NCI-H1105 (cell line): ENCODE data around the gene DAZAP1.

Source experiments
- DNase-seq: peaks from one replicate; lab custom pipeline; 2025; lab: John Stamatoyannopoulos, UW

Gene DAZAP1

DNA sequence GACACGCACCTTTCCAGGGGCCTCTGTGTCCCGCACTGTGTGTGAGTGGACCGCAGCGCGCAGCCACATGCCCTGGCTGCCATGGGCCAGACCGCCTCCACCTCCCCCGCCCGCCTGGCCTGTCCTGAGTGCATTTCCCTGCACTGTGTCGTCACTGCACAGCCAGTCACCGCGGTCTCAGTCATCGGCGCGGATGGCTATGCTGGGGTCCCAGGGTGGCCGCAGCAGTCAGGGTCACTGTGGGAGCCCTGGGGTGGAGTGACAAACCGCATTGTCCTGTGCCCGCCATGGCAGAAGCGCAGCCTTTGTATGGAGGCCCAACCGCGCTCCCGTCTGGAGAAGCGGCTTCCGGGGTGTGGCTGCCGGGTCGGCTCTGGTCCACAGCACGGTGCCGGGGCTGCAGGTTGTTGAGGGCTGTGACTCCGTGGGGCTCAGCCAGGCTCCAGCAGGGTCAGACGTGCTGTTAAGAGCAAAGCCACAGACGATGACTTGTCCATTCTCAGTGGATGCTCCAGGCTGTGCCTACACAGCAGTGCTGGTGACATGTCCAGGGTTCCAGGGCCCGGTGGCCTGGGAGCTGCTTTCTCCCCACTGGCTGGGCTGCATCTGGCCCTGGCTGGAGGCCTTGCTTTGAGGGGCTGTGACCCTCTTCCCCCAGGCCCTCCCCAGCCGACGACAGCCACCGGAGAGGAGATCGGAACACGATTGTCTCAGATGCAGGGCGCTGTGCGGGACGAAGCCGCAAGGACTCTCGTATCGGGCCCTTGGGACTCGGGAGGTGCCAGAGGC lies 30.0 kb upstream of the DAZAP1 start:
- DNase-seq: no peak

DNA sequence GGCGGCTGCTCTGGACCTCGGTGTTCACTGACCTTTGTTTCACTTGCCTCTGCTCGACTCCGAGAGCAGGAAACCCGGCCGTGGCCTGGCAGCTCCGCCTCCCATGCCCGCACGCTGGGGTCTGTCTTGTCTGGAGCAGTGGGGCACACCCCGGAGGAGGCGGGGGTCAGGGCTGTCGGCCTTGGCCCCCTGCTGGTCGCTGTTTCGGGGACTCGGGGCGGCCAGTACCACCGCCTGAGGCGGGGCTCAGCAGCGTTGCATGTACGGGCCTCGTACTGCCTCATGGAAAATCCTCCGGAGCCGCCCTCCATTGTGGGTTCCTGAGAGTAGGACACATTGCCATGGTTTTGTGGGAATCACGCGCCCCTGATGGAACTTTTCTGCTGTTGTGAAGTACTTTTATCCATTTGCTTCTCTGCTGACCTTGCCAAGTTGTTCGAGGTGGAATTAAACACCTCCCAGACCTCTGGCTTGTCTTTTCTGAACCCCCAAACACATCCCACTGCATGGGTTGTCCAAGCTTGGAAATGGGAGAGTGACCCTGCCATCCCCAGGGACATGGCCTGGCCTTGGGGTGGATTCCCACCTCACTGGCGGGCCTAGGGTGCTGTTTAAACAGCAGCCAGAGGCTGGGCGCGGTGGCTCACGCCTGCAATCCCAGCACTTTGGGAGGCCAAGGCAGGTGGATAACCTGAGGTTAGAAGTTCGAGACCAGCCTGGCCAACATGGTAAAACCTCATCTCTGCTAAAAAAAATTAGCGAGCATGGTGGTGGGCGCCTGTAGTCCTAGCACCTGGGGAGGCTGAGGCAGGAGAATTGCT lies 29.2 kb upstream of the DAZAP1 start:
- no peak for DNase-seq

DNA sequence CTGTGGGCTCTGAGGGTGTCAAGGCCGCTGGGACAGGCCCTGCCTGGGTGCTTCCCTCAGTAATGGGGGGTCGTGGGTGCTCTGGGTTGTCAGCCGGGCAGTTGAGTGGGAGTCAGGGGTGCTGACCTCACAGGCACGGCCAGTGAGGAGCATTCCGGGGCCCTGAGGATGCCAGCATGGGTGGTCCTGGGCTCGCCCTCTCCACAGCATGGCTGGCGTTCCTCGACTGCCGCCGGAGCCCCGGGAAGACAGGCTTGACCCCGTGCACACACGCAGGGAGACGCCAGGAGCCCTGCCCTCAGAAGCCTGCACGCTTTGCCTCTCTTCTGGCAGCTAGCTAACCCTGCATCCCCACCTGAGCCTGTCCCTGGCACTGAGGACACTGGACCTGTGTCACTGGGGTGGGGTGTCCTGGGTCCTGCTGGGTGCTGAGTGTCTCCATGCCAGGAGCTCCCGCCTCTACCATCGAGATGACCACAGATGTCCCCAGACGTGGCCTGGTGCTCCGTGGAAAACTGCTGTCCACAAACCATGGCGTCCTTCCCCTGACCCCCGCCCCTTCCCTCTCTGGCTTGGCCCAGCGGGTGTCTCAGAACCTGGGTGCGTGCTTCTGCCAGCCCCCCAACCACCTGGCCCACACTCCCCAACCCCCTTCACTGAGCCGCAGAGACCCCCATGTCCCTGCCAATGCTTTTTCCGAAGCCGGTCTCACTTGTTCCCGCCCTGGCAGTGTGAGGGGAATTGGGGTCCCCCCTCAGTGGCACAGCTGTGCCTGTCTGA lies 28.1 kb upstream of the DAZAP1 start:
- no peak for DNase-seq

DNA sequence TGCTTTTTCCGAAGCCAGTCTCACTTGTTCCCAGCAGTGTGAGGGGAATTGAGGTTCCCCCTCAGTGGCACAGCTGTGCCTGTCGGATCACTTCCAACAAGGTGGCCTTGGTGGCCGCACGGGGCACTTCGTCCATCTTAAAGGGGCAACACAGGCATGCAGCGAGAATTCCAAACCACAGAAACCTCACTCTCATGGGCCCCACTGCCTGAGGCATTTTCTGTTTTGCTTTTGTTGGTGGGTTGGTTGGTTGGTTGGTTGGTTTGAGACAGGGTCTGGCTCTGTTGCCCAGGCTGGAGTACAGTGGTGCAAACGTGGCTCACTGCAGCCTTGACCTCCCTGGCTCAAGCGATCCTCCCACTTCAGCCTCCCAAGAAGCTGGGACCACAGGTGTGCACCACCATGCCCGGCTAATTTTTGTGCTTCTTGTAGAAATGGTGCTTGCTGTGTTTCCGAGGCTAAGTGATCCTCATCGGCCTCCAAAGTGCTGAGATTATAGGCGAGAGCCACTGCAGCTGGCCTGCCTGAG lies 27.4 kb upstream of the DAZAP1 start:
- no peak for DNase-seq

DNA sequence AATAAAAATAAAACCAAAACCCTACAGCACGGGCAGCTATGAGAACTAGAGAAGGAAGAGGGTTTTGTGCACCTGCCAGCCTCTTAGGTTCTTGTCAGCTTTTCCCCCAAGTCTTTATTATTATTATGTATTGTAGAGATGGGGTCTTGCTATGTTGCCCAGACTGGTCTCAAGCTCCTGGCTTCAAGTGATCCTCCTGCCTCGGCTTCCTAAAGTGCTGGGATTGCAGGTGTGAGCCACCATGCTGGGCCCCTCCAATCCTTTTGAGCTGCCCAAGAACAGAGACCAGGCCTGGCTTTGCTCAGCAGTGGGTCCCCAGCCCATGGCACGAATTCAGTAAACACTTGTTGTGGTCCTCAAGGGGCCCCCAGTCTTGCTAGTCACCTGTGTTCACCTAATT lies 25.1 kb upstream of the DAZAP1 start:
- DNase-seq: no peak

DNA sequence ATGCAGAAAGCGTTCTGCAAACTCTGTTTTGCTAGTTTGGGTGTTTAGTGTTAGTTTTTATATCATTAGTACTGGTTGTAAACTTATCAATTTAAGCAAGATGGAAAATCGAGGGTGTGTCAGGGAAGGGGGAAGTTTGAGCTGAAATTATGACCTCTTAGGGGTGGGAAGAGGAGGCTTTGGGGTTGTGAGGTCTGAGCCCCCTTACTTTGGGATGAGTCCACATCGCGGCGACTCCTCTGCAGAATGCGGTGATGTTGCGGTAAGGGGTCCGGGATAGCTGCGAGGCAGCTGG lies 24.4 kb upstream of the DAZAP1 start:
- no peak for DNase-seq

DNA sequence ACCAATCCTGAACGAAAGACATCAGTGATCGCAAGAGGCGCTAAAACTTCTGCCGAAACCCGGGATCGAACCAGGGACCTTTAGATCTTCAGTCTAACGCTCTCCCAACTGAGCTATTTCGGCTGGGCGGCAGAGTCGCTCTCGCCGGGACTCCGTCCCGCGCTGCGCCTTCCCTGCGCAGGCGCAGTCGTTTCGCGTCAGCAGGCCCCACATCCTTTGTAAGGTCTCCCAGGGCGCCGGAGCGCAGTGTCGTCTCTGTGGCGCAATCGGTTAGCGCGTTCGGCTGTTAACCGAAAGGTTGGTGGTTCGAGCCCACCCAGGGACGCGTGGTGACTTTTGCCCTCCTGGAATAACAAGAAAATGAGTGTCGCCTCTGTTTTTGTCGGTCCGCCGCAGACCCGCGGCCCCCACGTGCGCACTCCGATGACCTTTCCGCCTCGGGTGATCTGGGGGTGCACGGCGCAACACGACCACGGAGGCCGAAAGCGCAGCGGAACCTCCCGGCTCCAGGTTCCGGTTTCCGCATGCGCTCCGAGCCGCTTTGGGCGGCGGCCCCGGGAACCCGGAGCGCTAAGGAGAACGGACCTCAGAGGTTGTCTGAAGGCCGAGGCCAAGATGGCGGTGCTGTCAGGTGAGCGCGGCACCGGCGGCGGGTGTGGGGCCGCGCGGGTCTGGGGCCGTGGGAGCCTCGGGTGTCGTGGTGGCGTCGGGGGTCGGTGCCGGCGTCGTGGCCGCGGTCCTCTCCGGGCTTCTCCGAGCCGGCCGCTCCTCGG lies 23.9 kb upstream of the DAZAP1 start, which contains the start of gene NDUFS7:
Gene NDUFS7, plus strand, starts transcription at position 596 of the 773 bp plus-strand sequence. Its CDS starts 20 bp downstream, at position 616.
- peak; percentile 78 for DNase-seq

DNA sequence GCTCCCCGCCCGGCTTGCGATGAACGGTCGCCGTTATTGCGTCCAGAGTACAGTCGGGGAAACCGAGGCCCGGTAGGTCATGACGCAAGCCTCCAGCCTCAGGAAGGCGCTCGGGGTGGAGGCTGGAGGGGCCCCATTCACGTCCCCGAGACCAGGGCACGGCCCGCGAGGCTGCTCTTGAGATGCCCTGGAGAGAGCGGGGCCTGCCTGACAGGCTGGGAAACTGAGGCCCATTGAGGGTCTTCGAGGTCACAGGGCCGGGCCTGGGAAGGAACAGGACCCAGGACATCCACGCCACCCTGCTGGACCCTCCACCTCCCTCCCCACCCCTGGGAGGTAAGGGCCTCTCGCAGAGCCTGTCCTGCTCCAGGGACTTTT lies 23.3 kb upstream of the DAZAP1 start:
- DNase-seq: no peak

DNA sequence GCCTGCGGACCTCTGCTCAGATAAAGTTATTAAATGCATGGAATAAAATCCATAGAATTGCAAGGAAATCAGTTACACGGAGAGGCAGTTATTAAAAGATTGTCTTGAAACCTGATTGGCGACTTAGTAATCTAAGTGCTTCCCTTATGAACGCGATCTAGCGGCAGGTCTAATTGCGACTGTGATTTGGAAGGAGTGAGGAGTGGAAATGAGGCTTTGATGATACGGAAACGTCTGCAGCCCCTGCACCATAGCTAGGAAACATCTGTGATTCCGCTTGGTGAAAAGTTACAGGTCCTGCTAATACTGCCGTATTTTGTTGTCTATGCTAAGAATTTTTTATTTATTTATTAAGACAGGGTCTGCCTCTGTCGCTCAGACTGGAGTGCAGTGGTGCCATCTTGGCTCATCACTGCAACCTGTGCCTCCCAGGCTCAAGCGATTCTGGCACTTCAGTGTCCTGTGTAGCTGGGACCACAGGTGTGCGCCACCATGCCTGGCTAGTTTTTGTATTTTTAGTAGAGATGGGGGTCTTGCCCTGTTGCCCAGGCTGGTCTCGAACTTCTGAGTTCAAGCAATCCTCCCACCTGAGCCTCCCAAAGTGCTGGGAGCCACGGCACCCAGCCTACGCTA lies 22.8 kb upstream of the DAZAP1 start:
- DNase-seq: no peak

DNA sequence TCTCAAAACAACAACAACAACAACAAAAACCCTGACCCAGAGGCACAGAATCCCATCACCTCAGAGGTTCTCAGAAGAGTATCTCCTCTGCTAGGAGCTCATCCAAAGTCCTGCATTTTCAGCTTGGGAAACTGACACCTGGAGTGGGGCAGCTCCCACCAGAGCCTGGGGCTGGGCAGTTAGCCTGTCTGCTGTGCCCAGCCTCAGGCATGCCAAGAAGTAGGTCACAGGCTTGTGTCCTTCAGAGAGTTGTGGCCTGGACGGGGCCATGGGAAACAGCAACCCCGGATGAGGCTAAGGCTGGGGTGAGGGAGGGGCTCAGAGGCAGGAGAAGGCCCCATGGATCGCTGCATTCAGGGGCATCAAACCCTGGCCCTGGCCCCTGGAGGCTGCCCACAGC lies 21.6 kb upstream of the DAZAP1 start:
- DNase-seq: no peak

DNA sequence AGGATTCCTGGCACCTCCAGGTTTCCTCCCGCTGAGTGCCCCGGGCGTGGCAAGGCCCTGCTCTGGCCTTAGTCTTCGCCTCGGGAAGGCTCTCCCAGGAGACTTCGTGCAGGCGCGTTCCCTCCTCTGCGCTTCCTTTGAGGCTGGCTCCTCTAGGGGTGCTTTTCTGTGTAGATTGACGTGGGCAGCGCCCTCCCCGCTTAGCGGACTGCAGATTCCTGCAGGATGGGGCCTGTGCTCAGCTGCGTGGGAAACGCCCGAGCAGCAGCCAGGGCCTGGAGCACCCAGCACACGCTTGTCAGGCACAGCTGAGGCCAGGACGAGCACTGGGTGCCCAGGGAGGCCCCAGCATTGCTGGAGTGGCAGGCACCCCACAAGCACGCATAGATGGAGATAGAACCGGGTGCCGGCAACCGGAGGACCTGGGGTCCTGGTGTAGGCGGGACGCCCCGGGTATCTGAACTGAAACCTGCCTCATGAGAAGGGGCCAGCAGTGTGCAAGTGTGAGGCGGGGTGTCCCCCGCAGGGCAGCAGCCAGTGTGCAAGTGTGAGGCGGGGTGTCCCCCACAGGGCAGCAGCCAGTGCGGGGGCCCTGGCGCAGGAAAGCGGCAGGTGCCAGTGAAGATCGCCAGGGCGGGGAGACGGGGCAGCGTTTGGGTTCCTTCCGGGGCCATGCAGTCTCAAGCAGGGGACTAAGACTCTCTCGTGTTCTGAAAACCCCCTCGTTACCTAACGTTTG lies 20.3 kb upstream of the DAZAP1 start:
- no peak for DNase-seq

DNA sequence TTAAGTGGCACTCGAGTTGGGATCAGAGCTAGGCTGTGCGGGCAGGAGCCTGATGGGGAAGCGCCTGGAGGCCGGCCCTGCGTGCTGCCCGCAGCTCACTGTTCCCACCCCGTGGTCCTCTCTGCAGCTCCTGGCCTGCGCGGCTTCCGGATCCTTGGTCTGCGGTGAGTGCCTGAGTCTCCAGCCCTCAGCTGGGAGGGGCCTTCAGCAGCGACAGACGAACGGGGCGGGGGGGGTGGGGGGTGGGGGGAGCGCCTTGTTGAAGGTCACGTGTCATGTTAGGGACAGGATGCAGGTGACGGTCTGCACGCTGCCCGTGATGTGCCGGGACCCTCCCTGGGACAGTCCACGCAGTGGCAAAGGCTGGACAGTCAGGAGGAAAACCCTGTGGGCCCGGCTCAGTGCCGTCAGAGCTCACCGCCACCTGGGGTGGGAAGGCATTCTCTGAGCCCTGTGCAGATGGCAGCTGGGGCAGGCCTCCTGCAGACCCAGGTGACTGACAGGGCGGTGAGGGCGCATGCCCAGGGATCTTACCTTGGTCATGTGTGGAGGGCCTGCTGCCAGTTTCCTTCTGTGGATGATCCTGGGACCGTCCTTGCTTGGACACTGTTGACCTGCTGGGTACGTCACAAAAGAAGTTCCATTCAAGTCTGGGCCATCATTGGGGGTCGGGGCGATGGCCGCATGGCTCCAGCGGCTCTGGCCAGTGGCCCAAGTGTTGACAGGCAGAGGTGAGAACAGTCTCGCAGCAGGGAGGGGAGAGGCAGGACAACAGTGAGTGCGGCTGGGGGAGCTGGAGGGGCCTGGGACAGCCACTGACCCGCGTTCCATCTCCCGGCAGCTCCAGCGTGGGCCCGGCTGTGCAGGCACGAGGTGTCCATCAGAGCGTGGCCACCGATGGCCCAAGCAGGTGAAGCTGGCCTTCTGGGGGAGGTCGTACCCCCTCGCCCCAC lies 19.4 kb upstream of the DAZAP1 start:
- no peak for DNase-seq

DNA sequence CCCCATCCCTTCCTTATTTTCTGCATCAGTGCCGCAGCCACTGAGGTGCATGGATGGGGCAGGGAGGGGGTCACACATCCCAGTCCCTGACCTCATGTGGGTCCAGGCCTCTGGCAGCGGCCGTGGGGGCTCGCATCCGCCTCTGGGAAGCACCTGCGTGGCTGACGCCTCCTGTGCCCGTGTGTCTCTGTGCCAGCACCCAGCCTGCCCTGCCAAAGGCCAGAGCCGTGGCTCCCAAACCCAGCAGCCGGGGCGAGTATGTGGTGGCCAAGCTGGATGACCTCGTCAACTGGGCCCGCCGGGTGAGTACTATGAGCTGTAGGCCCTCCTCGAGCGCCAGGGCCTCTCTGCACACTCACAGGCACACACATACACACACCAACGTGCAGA lies 18.8 kb upstream of the DAZAP1 start:
- DNase-seq: no peak

DNA sequence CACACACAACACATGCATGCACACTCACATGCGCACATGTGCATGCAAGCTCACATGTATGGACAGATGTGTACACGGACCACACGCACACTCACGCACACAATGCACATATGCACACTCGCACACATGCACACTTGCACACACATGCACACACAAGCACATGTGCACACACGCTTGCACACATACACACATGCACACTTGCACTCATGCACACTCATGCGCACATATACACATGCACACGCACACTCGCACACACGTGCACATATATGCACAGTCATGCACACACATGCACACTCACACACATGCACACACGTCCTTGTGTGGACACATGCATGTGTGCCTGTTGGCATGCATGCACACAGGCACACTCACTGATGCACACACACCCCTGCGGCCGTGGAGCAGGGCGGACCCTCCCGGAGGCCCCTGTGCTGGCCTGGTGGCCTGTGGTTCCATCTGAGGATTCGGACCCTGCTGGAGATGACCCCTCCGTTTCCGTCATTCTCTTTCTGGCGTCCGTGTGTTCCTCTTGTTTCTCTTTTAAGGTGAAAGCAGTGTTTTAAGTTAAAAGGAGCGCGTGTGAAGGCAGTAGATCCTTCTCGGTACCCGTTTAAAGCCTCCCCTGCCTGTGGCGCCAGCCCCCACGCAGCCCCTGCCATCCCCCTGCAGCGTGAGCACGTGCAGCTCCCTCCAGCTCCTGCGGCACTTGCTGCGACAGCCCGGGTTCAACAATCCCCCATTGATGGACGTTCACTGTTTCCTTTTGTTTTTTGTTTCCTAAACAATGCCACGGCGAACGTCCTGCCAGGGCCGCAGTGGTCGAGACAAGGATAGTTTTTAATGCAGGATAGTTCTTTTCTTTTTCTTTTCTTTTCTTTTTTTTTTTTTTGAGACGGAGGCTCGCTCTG lies 18.1 kb upstream of the DAZAP1 start:
- DNase-seq: no peak

DNA sequence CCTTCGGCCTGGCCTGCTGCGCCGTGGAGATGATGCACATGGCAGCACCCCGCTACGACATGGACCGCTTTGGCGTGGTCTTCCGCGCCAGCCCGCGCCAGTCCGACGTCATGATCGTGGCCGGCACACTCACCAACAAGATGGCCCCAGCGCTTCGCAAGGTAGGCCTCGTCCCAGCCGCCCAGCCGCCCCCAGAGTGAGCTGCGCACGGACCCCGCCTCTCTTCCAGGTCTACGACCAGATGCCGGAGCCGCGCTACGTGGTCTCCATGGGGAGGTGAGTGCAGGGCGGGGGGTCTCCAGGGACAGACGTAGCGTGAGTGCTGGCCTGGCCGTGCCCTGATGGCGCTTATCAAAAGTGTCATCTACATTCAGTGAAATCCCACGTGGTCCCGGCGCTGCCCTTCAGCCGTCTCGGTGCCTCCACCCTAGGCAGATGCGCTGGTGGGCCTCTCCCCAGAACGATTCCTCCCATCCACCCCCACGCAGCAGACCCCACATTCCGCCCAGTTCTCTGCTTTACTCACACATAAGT lies 16.4 kb upstream of the DAZAP1 start:
- DNase-seq: no peak

DNA sequence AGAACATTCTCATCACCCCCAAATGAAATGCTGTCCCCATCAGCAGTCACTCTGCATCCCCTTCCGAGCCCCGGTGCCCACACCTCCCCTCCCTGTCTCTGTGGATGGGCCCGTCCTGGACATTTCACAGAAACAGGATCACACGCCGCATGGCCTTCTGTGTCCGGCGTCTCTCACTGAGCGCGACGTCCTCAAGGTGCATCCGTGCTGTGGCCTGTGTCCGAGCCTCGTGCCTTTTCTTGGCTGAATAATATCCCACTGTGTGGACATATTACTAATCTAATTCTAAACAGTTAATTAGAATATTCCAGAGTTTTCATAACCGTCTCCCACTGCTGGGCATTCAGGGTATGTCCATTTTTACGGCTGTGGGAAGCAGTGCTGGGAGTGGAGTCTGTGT lies 15.0 kb upstream of the DAZAP1 start:
- DNase-seq: no peak

DNA sequence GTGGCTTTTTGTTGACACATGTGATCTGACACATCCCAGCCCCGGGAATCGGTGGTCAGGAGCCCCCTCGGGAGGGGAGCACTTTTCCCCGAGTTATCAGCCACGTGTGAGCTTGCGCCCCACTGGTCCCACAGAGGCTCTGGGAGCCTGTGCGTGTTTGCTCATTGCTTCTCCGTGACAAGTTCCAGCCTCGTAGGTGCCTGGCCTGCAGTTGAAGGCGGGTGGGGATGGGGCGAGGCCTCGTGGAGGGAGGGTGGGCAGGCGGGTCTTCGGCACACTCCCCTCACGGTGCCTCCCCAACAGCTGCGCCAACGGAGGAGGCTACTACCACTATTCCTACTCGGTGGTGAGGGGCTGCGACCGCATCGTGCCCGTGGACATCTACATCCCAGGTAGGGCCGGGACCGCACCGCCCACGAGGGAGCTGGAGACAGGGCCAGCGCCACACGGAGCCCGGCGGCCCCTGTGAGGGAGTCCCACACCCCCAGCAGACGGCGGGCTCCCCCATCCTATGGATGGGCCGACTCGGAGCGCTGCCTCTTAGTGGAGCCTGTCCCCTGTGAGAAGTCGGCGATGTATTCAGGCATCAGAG lies 14.4 kb upstream of the DAZAP1 start:
- no peak for DNase-seq

DNA sequence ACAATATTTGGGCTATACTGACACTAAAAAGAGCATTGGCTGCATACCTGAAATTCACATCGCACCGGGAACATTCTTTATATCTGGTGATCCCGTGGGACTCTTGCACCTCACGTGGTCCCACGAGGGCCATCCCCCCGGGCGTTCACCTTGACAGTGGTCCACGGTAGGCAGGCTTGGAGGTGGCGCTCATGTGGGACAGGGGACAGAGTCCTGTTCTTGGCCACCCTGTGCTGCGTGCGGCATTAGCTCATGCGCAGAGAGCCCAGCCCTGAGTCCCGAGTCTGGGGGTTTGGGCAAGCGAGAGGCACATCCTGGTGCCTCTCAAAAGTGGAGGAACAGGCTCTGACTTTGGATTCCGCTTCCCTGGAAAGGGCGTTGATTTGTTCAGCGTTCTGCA lies 13.5 kb upstream of the DAZAP1 start:
- no peak for DNase-seq
